H1 (cell line): Measurements from ENCODE around the gene TADA2B. TPM values are rescaled to one million over a fixed set of nuclear protein-coding genes. Genes with fewer than 3 reads are reported as not detected.

Source experiments
- CHD2 ChIP-seq: IDR thresholded peaks from 2 replicates; pipeline ENCODE4 v1.6.1; 2012; ENCODE audit warnings: low read length, improper control_type of control experiment
- CTBP2 ChIP-seq: IDR thresholded peaks from 2 replicates; pipeline ENCODE4 v1.7.0; 2011; ENCODE audit warnings: borderline replicate concordance, mild to moderate bottlenecking, moderate library complexity, mixed read lengths, low read length; ENCODE audit not compliant: insufficient read depth, insufficient read length
- E2F6 ChIP-seq: IDR thresholded peaks from 2 replicates; pipeline ENCODE4 v1.6.1; 2012; ENCODE audit warnings: inconsistent platforms
- GABPA ChIP-seq: IDR thresholded peaks from 2 replicates; pipeline ENCODE4 v1.6.1; 2011; ENCODE audit warnings: mild to moderate bottlenecking, low read length, moderate library complexity, borderline replicate concordance; ENCODE audit not compliant: insufficient read depth
- PHF8 ChIP-seq: fragments of 200-600 bp; sonication (generic); conservative IDR thresholded peaks from 2 replicates; pipeline ENCODE4 v1.7.1; 2012; ENCODE audit warnings: low read depth, mild to moderate bottlenecking, inconsistent platforms, low read length, moderate library complexity
- POU5F1 ChIP-seq: IDR thresholded peaks from 2 replicates; pipeline ENCODE4 v1.6.1; 2011; ENCODE audit warnings: low read depth, mild to moderate bottlenecking, low read length, moderate library complexity
- polyA plus RNA-seq, 7 experiments: library from polyadenylated mRNA; depleted of rRNA in 3 of 7; stranded (reverse) in 5 of 7; unstranded in 2 of 7; fragments of >200 nt in 5 of 7; fragments of 200-250 nt in 2 of 7; gene quantifications; 1 replicate in 5 of 7; 2 replicates in 1 of 7; 4 replicates in 1 of 7; pipeline versions ENCODE4 v1.2.1 to v1.2.3, GENCODE V29; 2011 to 2013; ENCODE audit warnings: missing spikeins in 2 of 7, mixed read lengths in 2 of 7
- total RNA-seq: library from RNA; stranded (reverse); fragmentation: NEBNext Ultra II Directional; extraction: Animal tissue kit (Norgen Biotek cat#: 25700); gene quantifications from 2 replicates; pipeline ENCODE4 v1.2.1, GENCODE V29; 2021
- TF ChIP-seq, protein P1 (sequence below): IDR thresholded peaks from 2 replicates; pipeline ENCODE4 v1.6.1; 2012; ENCODE audit warnings: inconsistent platforms

TADA2B gene
- total and polyA plus RNA-seq, 2 of the 8 experiments (the other 6 are each of a cell fraction or from before 2014, with no cell fraction given), result 5.7 to 12.1 TPM

DNA sequence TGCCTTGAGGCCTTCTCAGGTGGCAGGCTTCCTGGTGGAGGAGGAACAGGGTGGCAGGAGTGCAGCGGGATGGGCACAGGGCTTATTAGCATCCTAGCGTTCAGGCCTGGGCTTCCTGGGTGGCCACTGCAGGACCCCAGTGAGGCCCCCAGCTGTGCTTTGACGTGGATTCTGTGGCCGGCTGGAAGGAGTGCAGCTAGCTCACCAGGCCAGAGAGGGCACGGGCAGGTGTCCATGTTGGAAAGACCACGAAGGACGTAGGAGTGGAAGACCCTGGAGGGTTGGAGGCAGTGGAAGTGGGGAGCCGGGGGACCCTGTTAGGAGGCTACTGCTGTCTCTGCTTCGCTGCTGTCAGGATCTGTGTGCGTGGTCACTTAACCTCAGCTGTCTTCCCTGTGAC, 13.3 kb upstream of the TADA2B start (continued):
- TF ChIP-seq GABPA (no peak), E2F6 (no peak), CHD2 (no peak), PHF8 (no peak), CTBP2 (no peak), POU5F1 (no peak)
- TF ChIP-seq, protein P1, sequence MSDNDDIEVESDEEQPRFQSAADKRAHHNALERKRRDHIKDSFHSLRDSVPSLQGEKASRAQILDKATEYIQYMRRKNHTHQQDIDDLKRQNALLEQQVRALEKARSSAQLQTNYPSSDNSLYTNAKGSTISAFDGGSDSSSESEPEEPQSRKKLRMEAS, result no peak
